Progenitor cell of endocrine pancreas (in vitro differentiated cells): Measurements from ENCODE around the gene TPCN2. TPM values are rescaled to one million over a fixed set of nuclear protein-coding genes. Genes with fewer than 3 reads are reported as not detected.

ENCODE experiments used
- DNase-seq: peaks from one replicate; pipeline ENCODE4 v3.0.0; 2021; ENCODE audit warnings: low spot score; ENCODE audit not compliant: unreplicated experiment
- H3K27ac Mint-ChIP-seq: 2 replicates; pipeline ENCODE4 v1.8.0; 2021; ENCODE audit warnings: mild to moderate bottlenecking, moderate library complexity, mixed read lengths
- H3K27me3 Mint-ChIP-seq: 2 replicates; pipeline ENCODE4 v1.8.0; 2021; ENCODE audit warnings: mixed read lengths
- H3K36me3 Mint-ChIP-seq: 2 replicates; pipeline ENCODE4 v1.8.0; 2022; ENCODE audit warnings: mixed read lengths; ENCODE audit not compliant: insufficient read depth
- H3K4me1 Mint-ChIP-seq: 2 replicates; pipeline ENCODE4 v1.8.0; 2021; ENCODE audit warnings: low read depth, mixed read lengths
- H3K4me3 Mint-ChIP-seq: 2 replicates; pipeline ENCODE4 v1.8.0; 2021; ENCODE audit warnings: low read depth, mild to moderate bottlenecking, moderate library complexity, mixed read lengths
- H3K9me3 Mint-ChIP-seq: 2 replicates; pipeline ENCODE4 v1.8.0; 2021; ENCODE audit warnings: low read depth, mixed read lengths
- CTCF ChIP-seq: fragments of 200-600 bp; sonication (generic); IDR thresholded peaks from one replicate; pipeline ENCODE4 v1.5.0; 2021; ENCODE audit warnings: antibody characterized with exemption, mild to moderate bottlenecking; ENCODE audit not compliant: unreplicated experiment
- total RNA-seq: library from RNA; stranded (reverse); gene quantifications from 2 replicates; pipeline ENCODE4 v1.2.1, GENCODE V29; 2021

Gene TPCN2
- total RNA-seq, 1 donor from 2014 or later, result 19.7 TPM

DNA sequence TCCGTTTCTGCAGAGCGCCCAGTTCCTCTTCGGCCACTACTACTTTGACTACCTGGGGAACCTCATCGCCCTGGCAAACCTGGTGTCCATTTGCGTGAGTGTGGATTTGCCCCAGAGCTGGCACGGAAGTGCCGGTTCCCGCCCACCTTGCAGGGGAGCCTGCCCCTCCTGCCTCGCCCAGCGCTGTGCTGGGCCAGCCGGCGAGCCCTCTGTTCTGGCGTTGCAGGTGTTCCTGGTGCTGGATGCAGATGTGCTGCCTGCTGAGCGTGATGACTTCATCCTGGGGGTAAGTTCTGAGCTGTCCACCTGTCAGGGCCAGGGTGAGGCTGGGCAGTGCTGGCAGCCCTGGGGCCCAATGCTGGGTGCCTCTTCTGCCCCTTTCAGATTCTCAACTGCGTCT is 29.8 kb downstream of the TPCN2 start:
- no peak overlapping the region for H3K4me3 Mint-ChIP-seq
- TF ChIP-seq CTCF, result no peak
- H3K36me3 Mint-ChIP-seq, result peaks cover 4% of the 10 kb centered on the region
- H3K27me3 Mint-ChIP-seq, result no peaks in the 10 kb centered on the region
- H3K27ac Mint-ChIP-seq, result no peak overlapping the region
- DNase-seq, result no peak
- peaks cover 2% of the 10 kb centered on the region for H3K4me1 Mint-ChIP-seq
- H3K9me3 Mint-ChIP-seq, result no peaks in the 10 kb centered on the region

GRCh38 chr11:69078930-69079605 is 30.3 kb downstream of the TPCN2 start:
- no peak for TF ChIP-seq CTCF
- H3K27ac Mint-ChIP-seq, result no peak overlapping the region
- DNase-seq, result no peak
- no peaks in the 10 kb centered on the region for H3K4me1 Mint-ChIP-seq
- no peaks in the 10 kb centered on the region for H3K27me3 Mint-ChIP-seq
- H3K4me3 Mint-ChIP-seq, result no peak overlapping the region
- peaks cover 4% of the 10 kb centered on the region for H3K36me3 Mint-ChIP-seq
- H3K9me3 Mint-ChIP-seq, result no peaks in the 10 kb centered on the region

GRCh38 chr11:69079661-69080256 is 31.0 kb downstream of the TPCN2 start:
- Mint-ChIP-seq H3K9me3 (no peaks in the 10 kb centered on the region), H3K27me3 (no peaks in the 10 kb centered on the region)
- no peak for TF ChIP-seq CTCF

DNA sequence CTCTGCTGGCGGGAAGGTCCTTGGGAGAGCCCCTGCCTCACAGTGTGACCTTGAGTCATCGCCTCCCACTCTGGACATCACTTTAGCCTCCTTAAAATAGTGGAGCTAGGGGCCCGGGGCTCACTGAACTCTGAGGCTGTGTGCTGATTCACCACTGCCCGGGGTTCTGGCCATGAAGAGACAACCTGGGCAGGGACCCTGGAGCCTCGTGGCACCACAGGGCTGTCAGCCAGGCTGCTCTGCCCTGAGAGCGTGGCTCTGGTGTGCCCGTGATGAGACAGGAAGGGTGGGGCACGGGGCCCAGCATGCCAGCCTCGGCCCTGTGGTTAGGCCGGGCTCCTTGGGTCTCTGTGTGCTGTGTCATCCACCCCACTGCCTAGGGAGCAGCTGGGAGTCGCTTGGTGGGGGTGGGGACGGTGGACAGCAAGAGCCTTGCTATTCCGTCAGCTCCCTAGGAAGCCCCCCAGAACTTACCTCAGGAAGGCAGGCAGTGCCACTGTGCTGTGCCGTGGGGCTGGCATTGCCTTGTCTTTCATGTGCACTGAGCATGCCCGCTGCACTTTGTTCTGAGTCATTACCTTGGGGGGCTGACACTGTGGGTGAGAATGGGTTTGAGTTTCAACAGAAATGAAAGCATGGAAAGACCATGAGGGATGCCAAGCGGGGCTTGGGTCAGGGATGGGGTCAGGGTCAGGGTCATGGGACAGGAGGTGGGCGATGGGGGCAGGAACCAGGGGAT is 31.7 kb downstream of the TPCN2 start:
- TF ChIP-seq CTCF, result no peak
- no peak overlapping the region for H3K27ac Mint-ChIP-seq

More at GRCh38 chr11:69079661-69080256, 31.0 kb downstream of the TPCN2 start:
- no peaks in the 10 kb centered on the region for H3K4me1 Mint-ChIP-seq
- H3K36me3 Mint-ChIP-seq, result peaks cover 4% of the 10 kb centered on the region
- H3K4me3 Mint-ChIP-seq, result no peak overlapping the region
- no peak for DNase-seq
- no peak overlapping the region for H3K27ac Mint-ChIP-seq

DNA sequence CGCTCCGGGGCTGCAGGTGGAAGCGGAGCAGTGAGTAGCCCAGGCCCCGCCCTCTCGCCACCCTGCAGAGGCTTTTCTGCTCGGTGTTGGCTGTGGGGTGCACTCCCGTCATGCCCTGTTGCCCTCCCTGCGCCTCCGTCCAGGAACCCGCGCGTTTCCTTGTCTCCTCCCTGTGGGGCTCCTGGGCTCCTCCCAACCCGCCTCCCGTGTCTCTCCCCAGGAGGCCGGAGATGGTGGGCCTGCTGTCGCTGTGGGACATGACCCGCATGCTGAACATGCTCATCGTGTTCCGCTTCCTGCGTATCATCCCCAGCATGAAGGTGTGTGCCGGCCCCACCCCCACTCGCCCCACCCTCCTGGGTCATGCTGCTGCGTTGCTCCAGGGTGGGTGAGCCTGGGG is 32.4 kb downstream of the TPCN2 start:
- no peak overlapping the region for H3K4me3 Mint-ChIP-seq
- DNase-seq, result no peak
- TF ChIP-seq CTCF, result no peak
- H3K36me3 Mint-ChIP-seq, result peaks cover 3% of the 10 kb centered on the region
- no peak overlapping the region for H3K27ac Mint-ChIP-seq
- H3K4me1 Mint-ChIP-seq, result no peaks in the 10 kb centered on the region
- no peaks in the 10 kb centered on the region for H3K27me3 Mint-ChIP-seq
- no peaks in the 10 kb centered on the region for H3K9me3 Mint-ChIP-seq

More for the DNA sequence above, 31.7 kb downstream of the TPCN2 start:
- H3K36me3 Mint-ChIP-seq, result peaks cover 3% of the 10 kb centered on the region
- no peaks in the 10 kb centered on the region for H3K9me3 Mint-ChIP-seq
- no peaks in the 10 kb centered on the region for H3K4me1 Mint-ChIP-seq
- no peak overlapping the region for H3K4me3 Mint-ChIP-seq
- H3K27me3 Mint-ChIP-seq, result no peaks in the 10 kb centered on the region
- DNase-seq, result no peak
